Body of pancreas (tissue), 4 donors: ENCODE data around the gene HBB. TPM values are rescaled to one million over a fixed set of nuclear protein-coding genes. Genes with fewer than 3 reads are reported as not detected.

ENCODE experiments used
- ATAC-seq: fragments of 150-250 bp; one replicate; pipeline ENCODE4 v1.9.1; 2016
- DNase-seq, 4 donors: peaks; one replicate each; pipeline ENCODE4 v3.0.0-alpha.2; 2019
- H3K27ac ChIP-seq, 4 donors: fragments of 200-600 bp; sonication (generic); 1 replicate in 3 of 4; 2 replicates in 1 of 4; pipeline versions ENCODE4 v1.5.1 to v1.6.1; 2016 to 2019; ENCODE audit warnings: mild to moderate bottlenecking in 1 of 4, mixed read lengths in 1 of 4, moderate library complexity in 1 of 4
- H3K27me3 ChIP-seq, 2 donors: fragments of 200-600 bp; sonication (generic); one replicate each; pipeline ENCODE4 v1.6.0; 2016; ENCODE audit warnings: mild to moderate bottlenecking in 1 of 2
- H3K36me3 ChIP-seq, 2 donors: fragments of 200-600 bp; sonication (generic); replicated peaks in 1 of 2; 2 replicates each; pipeline ENCODE4 v1.5.1; 2016; ENCODE audit warnings: low read depth in 2 of 2; ENCODE audit not compliant: insufficient read depth in 1 of 2
- H3K4me1 ChIP-seq: fragments of 200-600 bp; sonication (generic); one replicate; pipeline ENCODE4 v1.6.0; 2016
- H3K4me3 ChIP-seq, 2 donors: fragments of 200-600 bp; sonication (generic); 1 replicate in 1 of 2; 2 replicates in 1 of 2; pipeline ENCODE4 v1.5.1; 2016 to 2019
- H3K9me3 ChIP-seq, 3 donors: fragments of 200-600 bp; sonication (generic); 1 replicate in 2 of 3; 2 replicates in 1 of 3; pipeline ENCODE4 v1.5.1; 2016
- CTCF ChIP-seq, 7 experiments: fragments of 450-650 bp in 4 of 7; fragments of 200-600 bp in 3 of 7; sonication (generic) in 3 of 7; IDR thresholded peaks; one replicate each; pipeline ENCODE4 v1.5.1; 2016 to 2019; ENCODE audit warnings: antibody characterized with exemption in 7 of 7
- POLR2A ChIP-seq, 3 donors: fragments of 450-650 bp; IDR thresholded peaks; one replicate each; pipeline ENCODE4 v1.6.1; 2016; ENCODE audit warnings: antibody characterized with exemption in 3 of 3, mild to moderate bottlenecking in 2 of 3
- WGBS, 2 donors: methylation state at CpG; one replicate each; pipeline ENCODE4 v1.1.5; 2017; 5-methylcytosine and 5-hydroxymethylcytosine counted together
- intact Hi-C: fragments of 100-400 bp; cut with DNase I; formaldehyde crosslinking; loops from one replicate; pipeline ENCODE4 v1.15.1; 2023
- total RNA-seq, 2 donors: library from RNA; depleted of rRNA; stranded (reverse); fragments of >200 nt; gene quantifications; one replicate each; pipeline ENCODE4 v1.1.0, GENCODE V29; 2016

HBB gene
- total RNA-seq, 2 donors from 2014 or later = 13.0 TPM; not detected in 1

GRCh38 chr11:5269715-5270147 is 42.9 kb upstream of the HBB start, which contains the start of gene HBE1:
Gene HBE1 (minus strand): TSS chr11:5269945. CDS start chr11:5269890, 55 bp downstream.
- no peak within 1 kb of the TSS for H3K27ac ChIP-seq
- ATAC-seq (no peak), DNase-seq (no peak)
- no peak for TF ChIP-seq CTCF (IDR thresholded peaks at IDR 0.05)
- no peak for TF ChIP-seq POLR2A (IDR thresholded peaks at IDR 0.05)
- intact Hi-C loops = no loop called here
- WGBS, 2 donors = 55 to 63% methylated on average over 4 of the region's 4 CpGs
- no peaks in the 10 kb centered on the region for H3K4me1 ChIP-seq
- no peak within 1 kb of the TSS for H3K4me3 ChIP-seq
- H3K9me3 ChIP-seq = no peaks in the 10 kb centered on the region
- H3K36me3 ChIP-seq = no peaks in the 10 kb centered on the region
- no peaks in the 10 kb centered on the region for H3K27me3 ChIP-seq

- DNase-seq (no peak), ATAC-seq (no peak)
- no peak for TF ChIP-seq POLR2A (IDR thresholded peaks at IDR 0.05)
- TF ChIP-seq CTCF (IDR thresholded peaks at IDR 0.05) = no peak
- Histone ChIP-seq H3K4me1 (no peaks in the 10 kb centered on the region), H3K36me3 (no peaks in the 10 kb centered on the region), H3K27me3 (no peaks in the 10 kb centered on the region), H3K27ac (no peak overlapping the region), H3K4me3 (no peak overlapping the region), H3K9me3 (no peaks in the 10 kb centered on the region)
- intact Hi-C loops = no loop called here
- WGBS, 2 donors = 64 to 72% methylated on average over 2 of the region's 2 CpGs
These were observed 40.2 kb upstream of the HBB start for GRCh38 chr11:5267033-5267563.

GRCh38 chr11:5266609-5267008 is 39.7 kb upstream of the HBB start:
- ATAC-seq (no peak), DNase-seq (no peak)
- intact Hi-C loops = no loop called here
- no peaks in the 10 kb centered on the region for H3K27me3 ChIP-seq
- no peaks in the 10 kb centered on the region for H3K9me3 ChIP-seq
- no peak overlapping the region for H3K4me3 ChIP-seq
- no peaks in the 10 kb centered on the region for H3K4me1 ChIP-seq
- no peaks in the 10 kb centered on the region for H3K36me3 ChIP-seq
- no peak for TF ChIP-seq CTCF (IDR thresholded peaks at IDR 0.05)
- no peak for TF ChIP-seq POLR2A (IDR thresholded peaks at IDR 0.05)
- no peak overlapping the region for H3K27ac ChIP-seq

- Histone ChIP-seq H3K27ac (no peak overlapping the region), H3K27me3 (no peaks in the 10 kb centered on the region), H3K4me1 (no peaks in the 10 kb centered on the region), H3K36me3 (no peaks in the 10 kb centered on the region), H3K9me3 (no peaks in the 10 kb centered on the region), H3K4me3 (no peak overlapping the region)
- ATAC-seq (no peak), DNase-seq (no peak)
- 38 to 45% methylated on average over 2 of the region's 2 CpGs for WGBS, 2 donors
- intact Hi-C loops = no loop called here
- TF ChIP-seq CTCF (IDR thresholded peaks at IDR 0.05) (no peak), POLR2A (IDR thresholded peaks at IDR 0.05) (no peak)
These were observed 39.0 kb upstream of the HBB start for GRCh38 chr11:5265832-5266231.

GRCh38 chr11:5258543-5259262 is 31.8 kb upstream of the HBB start:
- Histone ChIP-seq H3K9me3 (no peaks in the 10 kb centered on the region), H3K27ac (no peak overlapping the region), H3K27me3 (no peaks in the 10 kb centered on the region), H3K36me3 (no peaks in the 10 kb centered on the region), H3K4me3 (no peak overlapping the region), H3K4me1 (no peaks in the 10 kb centered on the region)
- ATAC-seq (no peak), DNase-seq (no peak)
- 75% methylated on average over 7 of the region's 7 CpGs for WGBS, 2 donors
- no peak for TF ChIP-seq POLR2A (IDR thresholded peaks at IDR 0.05)
- TF ChIP-seq CTCF (IDR thresholded peaks at IDR 0.05) = no peak
- intact Hi-C loops = no loop called here
